OCI-LY1 (cell line): ENCODE data around the gene UNC93B1.

Experiments used
- H2AFZ ChIP-seq: fragments of 200-600 bp; sonication (generic), shearing (Covaris generic); 2 replicates; pipeline ENCODE4 v1.6.0; 2014; ENCODE audit warnings: antibody characterized with exemption, mild to moderate bottlenecking, low read length
- H3F3A ChIP-seq: fragments of 200-600 bp; sonication (generic), shearing (Covaris generic); 2 replicates; pipeline ENCODE4 v1.6.0; 2014; ENCODE audit warnings: mild to moderate bottlenecking, antibody characterized with exemption, low read length, moderate library complexity; ENCODE audit not compliant: insufficient read depth
- H3K27ac ChIP-seq: fragments of 200-600 bp; sonication (generic); 2 replicates; pipeline ENCODE4 v1.5.1; 2014; ENCODE audit warnings: low read length, mixed run types, mild to moderate bottlenecking, low read depth; ENCODE audit not compliant: poor library complexity, severe bottlenecking
- H3K27me3 ChIP-seq: fragments of 200-600 bp; sonication (generic); 2 replicates; pipeline ENCODE4 v1.6.0; 2014; ENCODE audit warnings: antibody characterized with exemption, mild to moderate bottlenecking, low read length, moderate library complexity; ENCODE audit not compliant: insufficient read depth
- H3K36me3 ChIP-seq: fragments of 200-600 bp; sonication (generic); 2 replicates; pipeline ENCODE4 v1.6.1; 2014; ENCODE audit warnings: mild to moderate bottlenecking, antibody characterized with exemption, low read length, moderate library complexity, mixed read lengths; ENCODE audit not compliant: insufficient read depth
- H3K4me1 ChIP-seq: fragments of 200-600 bp; sonication (generic); 2 replicates; pipeline ENCODE4 v1.5.1; 2014; ENCODE audit warnings: mild to moderate bottlenecking, low read length, moderate library complexity; ENCODE audit not compliant: insufficient read depth, severe bottlenecking
- H3K4me2 ChIP-seq: fragments of 200-600 bp; sonication (generic), shearing (Covaris generic); 2 replicates; pipeline ENCODE4 v1.6.1; 2014; ENCODE audit warnings: low read length
- H3K4me3 ChIP-seq: fragments of 200-600 bp; sonication (generic); 2 replicates; pipeline ENCODE4 v1.5.1; 2014; ENCODE audit warnings: low read length, low read depth, mild to moderate bottlenecking, mixed read lengths; ENCODE audit not compliant: poor library complexity, severe bottlenecking
- H3K79me2 ChIP-seq: fragments of 200-600 bp; shearing (Covaris generic); 2 replicates; pipeline ENCODE4 v1.6.1; 2016; ENCODE audit warnings: mixed run types, low read length, mixed read lengths; ENCODE audit not compliant: insufficient read depth
- H3K9ac ChIP-seq: fragments of 200-600 bp; sonication (generic), shearing (Covaris generic); 2 replicates; pipeline ENCODE4 v1.6.1; 2014; ENCODE audit warnings: mild to moderate bottlenecking, low read length, mixed read lengths
- H3K9me2 ChIP-seq: fragments of 200-600 bp; sonication (generic), shearing (Covaris generic); 2 replicates; pipeline ENCODE4 v1.6.1; 2014; ENCODE audit warnings: low read depth, mild to moderate bottlenecking, low read length, mixed read lengths
- H3K9me3 ChIP-seq: fragments of 200-600 bp; shearing (Covaris generic); 2 replicates; pipeline ENCODE4 v1.6.1; 2014; ENCODE audit warnings: low read length, mixed read lengths
- H4K20me1 ChIP-seq: fragments of 200-600 bp; sonication (generic), shearing (Covaris generic); 2 replicates; pipeline ENCODE4 v1.6.0; 2016; ENCODE audit warnings: mild to moderate bottlenecking, low read length; ENCODE audit not compliant: insufficient read depth
- CTCF ChIP-seq: fragments of 200-600 bp; sonication (generic), shearing (Covaris generic); IDR thresholded peaks from 2 replicates; pipeline ENCODE4 v1.5.1; 2017; ENCODE audit warnings: mild to moderate bottlenecking, antibody characterized with exemption, low read length, moderate library complexity, mixed read lengths
- EZH2 ChIP-seq: fragments of 200-600 bp; sonication (generic), shearing (Covaris generic); IDR thresholded peaks from 2 replicates; pipeline ENCODE4 v1.8.0; 2017; ENCODE audit warnings: borderline replicate concordance, mixed run types, mild to moderate bottlenecking, antibody characterized with exemption, low read length, moderate library complexity, mixed read lengths

UNC93B1 gene

GRCh38 chr11:68026391-68027105 lies 22.7 kb upstream of the UNC93B1 start:
- H3K36me3 ChIP-seq = no peaks in the 10 kb centered on the region; the same call in 1 of the 2 replicates
- H3K79me2 ChIP-seq = no peaks in the 10 kb centered on the region
- TF ChIP-seq CTCF (no peak), EZH2 (no peak)
- H3K27ac ChIP-seq = no peak overlapping the region
- no peaks in the 10 kb centered on the region for H3K9me2 ChIP-seq
- H3K4me2 ChIP-seq = no peak overlapping the region
- no peaks in the 10 kb centered on the region for H3K27me3 ChIP-seq
- H3K9me3 ChIP-seq = no peaks in the 10 kb centered on the region
- no peaks in the 10 kb centered on the region for H4K20me1 ChIP-seq
- no peak overlapping the region for H2AFZ ChIP-seq
- H3F3A ChIP-seq = no peaks in the 10 kb centered on the region
- peaks cover 21% of the 10 kb centered on the region for H3K4me1 ChIP-seq
- H3K4me3 ChIP-seq = no peak overlapping the region
- no peak overlapping the region for H3K9ac ChIP-seq

GRCh38 chr11:68025047-68025446 lies 21.1 kb upstream of the UNC93B1 start:
- H3K9ac ChIP-seq = no peak overlapping the region
- H3K27me3 ChIP-seq = no peaks in the 10 kb centered on the region
- no peaks in the 10 kb centered on the region for H3K9me2 ChIP-seq
- peaks cover 17% of the 10 kb centered on the region for H3K4me1 ChIP-seq
- H3F3A ChIP-seq = no peaks in the 10 kb centered on the region
- no peak overlapping the region for H3K27ac ChIP-seq
- TF ChIP-seq EZH2 = no peak
- peak; percentile 46; the same call in 1 of the 2 replicates for TF ChIP-seq CTCF
- H3K36me3 ChIP-seq = no peaks in the 10 kb centered on the region; the same call in 1 of the 2 replicates
- no peaks in the 10 kb centered on the region for H3K79me2 ChIP-seq
- H2AFZ ChIP-seq = no peak overlapping the region
- no peaks in the 10 kb centered on the region for H3K9me3 ChIP-seq
- H4K20me1 ChIP-seq = no peaks in the 10 kb centered on the region
- H3K4me3 ChIP-seq = no peak overlapping the region
- H3K4me2 ChIP-seq = no peak overlapping the region

GRCh38 chr11:68024508-68024907 lies 20.6 kb upstream of the UNC93B1 start:
- no peaks in the 10 kb centered on the region for H4K20me1 ChIP-seq
- no peaks in the 10 kb centered on the region for H3K27me3 ChIP-seq
- no peak overlapping the region for H3K4me3 ChIP-seq
- H3K4me2 ChIP-seq = no peak overlapping the region
- no peaks in the 10 kb centered on the region for H3K9me3 ChIP-seq
- no peak overlapping the region for H3K9ac ChIP-seq
- no peaks in the 10 kb centered on the region for H3K79me2 ChIP-seq
- H3K36me3 ChIP-seq = no peaks in the 10 kb centered on the region; the same call in 1 of the 2 replicates
- H3K27ac ChIP-seq = no peak overlapping the region
- H2AFZ ChIP-seq = no peak overlapping the region
- no peaks in the 10 kb centered on the region for H3F3A ChIP-seq
- peaks cover 12% of the 10 kb centered on the region for H3K4me1 ChIP-seq
- TF ChIP-seq EZH2 = no peak
- no peak for TF ChIP-seq CTCF
- H3K9me2 ChIP-seq = no peaks in the 10 kb centered on the region
